GM19023 (cell line): Measurements from ENCODE around the gene TALDO1.

Experiments used
- ATAC-seq: cut with Tn5 transposase; IDR thresholded peaks from one replicate; pipeline ENCODE4 v1.9.1; 2021; ENCODE audit warnings: mild to moderate bottlenecking, moderate library complexity; ENCODE audit not compliant: unreplicated experiment

The TALDO1 gene

DNA sequence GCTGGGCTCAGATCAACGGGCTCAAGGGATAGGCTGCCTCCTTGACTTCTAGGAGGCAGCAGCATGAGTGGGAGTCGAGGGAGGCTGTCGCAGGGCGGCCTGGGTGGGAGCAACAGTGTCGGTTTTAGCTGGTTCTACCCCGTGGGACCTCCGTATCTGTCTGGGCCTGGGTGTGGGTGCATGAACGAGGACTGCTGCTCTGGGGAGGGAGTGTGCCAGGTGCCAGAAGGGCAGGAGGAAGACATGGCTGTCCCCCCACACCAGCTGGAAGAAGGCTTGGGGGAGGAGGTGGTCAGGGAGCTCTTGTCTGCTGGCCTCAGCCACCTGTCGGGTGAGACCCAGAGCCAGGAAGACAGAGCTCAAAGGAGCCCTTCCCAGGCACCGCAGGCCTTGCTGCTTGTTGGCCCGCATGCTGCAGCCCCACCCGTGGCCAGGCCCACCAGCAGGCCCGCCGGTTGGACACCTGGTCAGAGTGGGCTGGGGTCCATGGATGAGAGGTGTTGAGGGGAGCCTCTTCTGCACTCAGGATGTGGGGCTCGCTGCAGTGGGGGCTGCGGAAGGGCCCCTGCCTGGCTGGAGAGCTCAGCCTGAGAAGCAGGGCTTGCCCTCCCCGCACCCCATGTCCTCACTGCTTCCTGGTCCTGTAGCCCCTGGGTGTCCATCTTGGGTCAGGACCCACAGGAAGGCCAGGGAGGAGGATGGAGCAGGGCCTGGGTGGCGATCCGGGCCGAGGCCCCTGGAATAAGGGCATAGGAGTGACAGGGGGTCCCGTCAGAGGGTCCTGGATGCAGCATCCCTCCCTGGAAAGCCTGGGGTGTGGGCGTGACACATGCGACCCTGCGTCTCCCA lies 39.2 kb downstream of the TALDO1 start:
- no peak for ATAC-seq

GRCh38 chr11:787084-787675 lies 39.9 kb downstream of the TALDO1 start:
- ATAC-seq: no peak

- ATAC-seq: no peak
Measured at GRCh38 chr11:788009-788640, 40.9 kb downstream of the TALDO1 start.

GRCh38 chr11:788953-789940 lies 42.0 kb downstream of the TALDO1 start:
- ATAC-seq: no peak

DNA sequence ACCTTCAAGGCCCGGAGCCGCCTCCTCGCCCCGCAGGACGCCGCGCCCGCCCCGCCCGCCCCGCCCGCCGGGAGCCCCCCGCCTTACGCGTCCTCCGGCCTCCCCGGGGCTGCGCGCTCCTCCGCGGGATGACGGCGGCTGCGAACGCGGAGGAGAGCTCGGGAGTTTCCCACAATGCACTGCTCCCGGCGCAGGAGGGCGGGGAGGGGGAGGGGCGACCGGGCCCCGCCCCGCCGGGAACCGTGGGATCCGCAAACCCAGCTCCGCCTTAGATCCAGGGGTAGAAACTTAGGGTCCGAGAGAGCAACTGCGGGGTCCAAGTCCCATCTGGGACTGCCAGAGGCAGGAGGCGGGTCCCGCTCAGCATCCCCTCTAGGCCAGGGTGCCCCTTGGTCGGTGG lies 42.7 kb downstream of the TALDO1 start, which contains the start of gene CEND1:
CEND1 (minus strand) TSS at position 148 of the 400 bp plus-strand sequence. CDS start 1,514 bp downstream, outside the sequence.
- ATAC-seq: no peak

DNA sequence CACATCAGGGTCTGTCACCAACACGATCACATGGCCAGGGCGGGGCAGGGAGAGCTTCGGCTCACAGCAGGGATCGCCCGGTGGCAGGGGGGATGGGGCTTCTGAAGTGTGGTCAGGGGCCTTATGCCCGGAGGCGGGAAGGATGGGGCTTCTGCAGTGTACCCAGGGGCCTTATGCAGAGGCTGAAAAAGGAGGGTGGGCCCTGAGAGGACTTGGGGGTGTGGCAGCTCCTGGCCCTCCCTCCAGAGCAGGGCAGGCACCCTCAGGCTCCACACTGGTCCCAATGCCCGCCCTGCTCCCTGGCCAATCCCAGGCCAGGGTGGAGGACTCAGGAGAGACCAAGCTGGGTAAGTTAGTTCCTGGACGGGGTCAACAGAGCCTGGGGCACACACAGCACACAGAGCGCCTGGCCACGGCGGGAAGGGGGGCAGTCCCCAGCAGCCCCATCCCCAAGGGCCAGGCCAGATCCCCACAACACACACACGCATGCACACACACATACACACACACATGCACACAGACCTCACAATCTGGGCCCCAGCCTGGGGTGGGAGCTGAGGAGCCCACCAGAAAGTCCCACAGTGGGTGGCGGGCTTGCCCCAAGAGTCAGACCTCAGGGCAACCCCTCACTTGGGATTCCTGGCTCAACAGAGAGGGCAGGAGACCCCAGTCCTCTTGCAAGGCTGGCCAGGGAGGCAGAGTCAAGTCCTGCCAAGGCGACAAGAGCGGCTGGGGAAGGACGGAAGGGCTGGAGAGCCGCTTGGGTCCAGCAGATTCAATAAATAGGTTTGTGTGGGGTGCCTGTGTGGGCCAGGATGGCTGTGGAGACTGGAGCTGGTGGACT lies 43.7 kb downstream of the TALDO1 start:
- ATAC-seq: no peak

DNA sequence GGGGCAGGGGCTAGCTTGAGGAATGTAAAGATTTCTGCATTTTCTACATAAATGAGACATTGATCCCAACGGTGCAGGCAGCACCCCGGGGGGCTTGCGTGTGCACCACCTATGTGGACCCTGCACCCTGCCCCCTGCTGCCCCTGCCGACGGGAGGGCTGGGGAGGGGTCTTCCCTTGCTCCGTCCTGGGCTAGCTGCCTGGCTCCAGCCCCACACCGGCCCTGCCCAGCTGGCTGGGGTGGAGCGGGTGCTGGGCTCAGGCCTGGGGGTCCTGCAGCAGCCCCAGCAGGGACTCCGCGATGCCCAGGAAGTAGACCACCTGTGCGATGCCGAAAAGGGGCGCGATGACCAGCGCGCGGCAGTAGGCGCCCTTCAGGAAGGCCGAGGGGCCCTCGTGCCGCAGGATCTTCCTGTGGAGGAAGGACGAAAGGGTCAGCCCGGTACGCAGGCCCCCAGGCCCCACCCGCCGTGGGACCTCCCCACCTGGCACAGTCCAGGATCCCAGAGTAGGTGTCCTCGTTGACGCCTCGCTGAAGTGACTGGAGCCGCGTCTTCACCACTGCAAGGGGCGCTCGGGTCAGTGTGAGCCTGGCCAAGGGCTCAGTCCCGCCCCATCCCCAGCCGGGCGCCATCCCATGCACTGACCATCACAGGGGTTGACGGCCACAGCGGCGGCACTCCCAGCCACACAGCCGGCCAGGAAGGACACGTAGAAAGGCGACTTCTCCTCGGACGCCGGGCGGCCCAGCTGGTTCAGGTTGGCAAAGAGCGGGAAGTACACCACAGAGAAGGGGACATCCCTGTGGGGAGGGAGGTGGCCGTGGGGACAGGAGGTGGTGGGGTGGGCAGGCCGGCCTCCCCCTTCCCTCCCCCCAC lies 44.6 kb downstream of the TALDO1 start:
- ATAC-seq: no peak

- no peak for ATAC-seq
Measured at GRCh38 chr11:792535-792821, 45.2 kb downstream of the TALDO1 start.

DNA sequence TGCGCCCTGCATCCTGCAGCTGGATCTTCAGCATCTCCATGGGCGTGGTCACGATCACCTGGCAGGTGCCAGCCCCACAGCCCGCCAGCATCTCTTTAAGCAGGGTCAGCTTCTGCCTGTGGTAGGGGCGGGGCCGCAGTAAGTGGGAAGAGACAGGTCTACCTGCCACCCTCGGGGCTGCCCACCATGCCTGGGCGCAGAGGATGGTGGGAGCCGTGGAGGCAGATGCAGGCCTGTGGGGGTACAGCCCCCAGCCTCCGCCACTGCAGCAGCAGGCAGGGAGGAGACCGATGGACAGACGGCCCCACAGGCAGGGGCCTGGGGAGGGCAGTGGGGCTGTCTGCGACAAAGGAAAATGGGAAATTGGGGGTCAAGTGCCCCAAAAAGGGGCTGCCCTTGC lies 45.6 kb downstream of the TALDO1 start:
- ATAC-seq: no peak

DNA sequence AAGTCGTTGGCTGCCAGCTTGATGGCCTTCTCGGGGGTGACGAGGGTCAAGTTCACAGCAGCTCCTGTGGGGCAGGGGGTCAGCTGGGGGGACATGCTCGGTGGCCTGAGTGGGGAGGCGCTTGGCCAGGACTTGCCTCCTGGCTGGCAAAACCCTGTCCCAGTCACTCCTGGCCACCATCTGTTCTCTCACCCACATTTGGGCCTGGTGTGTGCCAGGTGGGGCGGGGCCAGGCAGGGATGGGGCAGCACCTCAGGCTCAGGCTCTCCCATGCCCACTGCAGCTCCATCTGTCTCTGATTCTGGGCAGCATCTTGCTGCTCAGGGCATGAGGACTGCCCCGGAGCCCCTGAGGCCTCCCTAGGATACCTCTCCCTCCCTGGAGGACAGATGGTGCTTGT lies 46.3 kb downstream of the TALDO1 start:
- no peak for ATAC-seq

DNA sequence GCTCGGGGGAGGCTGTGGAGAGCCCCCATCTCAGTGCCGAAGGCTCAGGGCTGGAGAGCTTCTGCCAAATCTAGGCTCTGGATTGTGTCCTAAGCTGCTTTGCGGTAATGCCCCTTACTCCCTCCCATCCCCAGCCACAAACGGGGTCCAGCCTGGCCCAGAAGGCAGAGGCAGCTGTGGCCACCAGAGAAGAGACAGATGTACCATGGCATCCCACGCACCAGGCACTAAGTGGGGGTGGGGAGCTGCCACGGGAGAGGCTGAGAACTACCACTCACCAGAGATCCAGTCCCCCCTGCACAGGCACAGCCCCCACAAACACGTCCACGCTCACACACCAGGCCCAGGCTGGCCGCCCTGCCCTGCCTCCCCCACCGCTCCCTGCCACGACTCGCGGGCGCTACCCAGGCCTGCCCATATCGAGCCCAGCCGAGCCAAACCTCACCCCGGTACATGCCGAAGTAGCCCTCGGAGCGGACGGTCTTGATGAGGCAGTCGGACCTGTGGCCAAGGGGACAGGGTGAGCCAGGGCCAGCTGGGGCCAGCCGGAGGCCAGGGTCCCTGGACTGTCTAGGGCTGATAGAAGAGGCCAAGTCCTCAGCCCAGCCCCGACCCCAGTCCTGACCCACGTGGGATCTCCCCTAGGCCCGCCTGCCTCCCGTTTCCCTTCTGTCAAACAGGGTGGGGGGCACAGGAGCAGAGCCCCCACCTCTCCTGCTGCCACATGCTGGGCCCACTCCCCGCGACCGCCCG lies 46.9 kb downstream of the TALDO1 start:
- ATAC-seq: no peak

DNA sequence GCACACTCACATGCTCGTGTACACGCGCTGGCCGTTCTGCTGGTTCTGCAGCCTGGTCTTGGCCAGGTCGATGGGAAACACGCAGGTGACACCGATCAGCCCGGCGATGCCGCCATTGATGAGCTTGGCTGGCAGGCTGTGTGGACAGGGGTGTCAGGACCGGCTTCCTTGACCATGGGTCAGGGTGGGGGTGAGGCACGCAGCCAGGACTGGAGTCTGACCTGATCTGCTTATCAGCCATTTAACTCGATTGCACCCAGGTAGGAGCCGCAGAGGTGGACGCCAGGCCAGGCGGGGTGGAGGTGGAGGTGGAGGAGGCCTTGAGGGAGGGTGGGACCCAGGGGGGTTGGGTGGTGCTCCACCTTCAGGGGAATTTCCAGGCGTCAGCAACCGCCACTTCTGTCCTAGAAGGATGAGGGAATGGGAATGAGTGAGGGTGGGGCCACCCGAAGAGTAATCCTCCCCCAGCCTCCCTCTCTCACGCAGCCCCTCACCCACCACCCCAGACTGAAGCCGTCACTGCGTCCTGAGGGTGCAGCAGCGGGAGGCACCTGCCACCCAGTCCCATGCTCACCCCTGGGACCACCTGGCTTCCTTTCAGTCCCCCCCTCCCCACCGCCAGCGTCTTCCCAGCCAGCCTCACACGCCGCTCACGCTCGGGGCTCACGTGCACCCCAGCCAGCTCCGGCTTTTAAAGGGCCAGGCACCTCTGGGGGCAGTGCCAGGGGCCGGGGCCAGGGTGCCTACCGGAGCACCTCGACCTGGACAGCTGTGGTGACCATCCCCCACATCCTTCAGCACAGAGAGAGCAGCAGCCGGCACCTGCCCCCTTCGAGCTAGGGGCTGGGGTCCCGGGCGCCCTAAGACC lies 47.7 kb downstream of the TALDO1 start:
- ATAC-seq: no peak

DNA sequence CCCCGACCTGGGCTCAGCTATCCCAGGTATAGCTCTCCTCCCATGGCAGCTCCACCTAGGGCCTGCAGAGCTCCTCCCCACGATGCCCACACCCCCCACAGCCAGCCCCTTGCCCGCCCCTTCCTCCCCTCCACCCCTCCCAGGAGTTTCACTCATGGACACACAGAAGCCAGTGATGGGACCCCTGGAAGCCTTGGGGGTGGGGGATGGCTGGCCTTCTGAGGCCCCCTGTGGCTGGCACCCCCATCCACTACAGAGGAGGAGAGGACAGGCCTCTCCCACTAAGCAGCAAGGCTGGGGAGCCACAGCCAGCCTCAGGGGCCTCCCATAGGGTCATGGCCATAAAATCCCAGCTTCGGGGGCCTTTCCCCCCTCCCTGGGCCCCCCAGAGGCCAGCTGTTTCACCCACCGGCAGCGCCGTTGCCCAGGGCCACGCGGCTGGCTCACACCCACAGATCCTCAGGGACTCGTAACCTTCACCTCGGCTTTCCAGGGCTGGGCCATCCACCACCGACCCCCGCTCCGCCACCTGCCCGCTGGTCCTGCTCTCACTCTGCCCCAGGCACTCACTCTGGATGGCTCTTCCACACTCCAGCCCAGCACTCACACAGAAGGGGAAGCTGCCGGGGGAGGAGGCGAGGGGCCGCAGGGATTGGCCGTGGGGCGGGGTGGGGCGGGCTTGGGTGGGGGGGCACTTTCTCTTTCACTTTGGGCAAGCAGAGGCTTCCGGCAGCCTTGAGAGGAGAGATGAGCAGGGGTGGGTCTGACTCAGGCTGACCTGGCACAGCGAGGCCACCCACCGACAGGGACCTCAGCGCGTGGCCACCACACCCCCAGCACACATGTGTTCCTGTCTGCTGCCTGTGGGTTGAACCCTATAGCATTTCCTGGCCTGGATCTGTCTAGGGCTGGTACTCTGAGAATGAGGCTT lies 48.6 kb downstream of the TALDO1 start:
- peak; percentile 31 for ATAC-seq

GRCh38 chr11:796565-797295 lies 49.5 kb downstream of the TALDO1 start:
- ATAC-seq: no peak

- ATAC-seq: peak; percentile 44
Measured at GRCh38 chr11:797296-798092, 50.2 kb downstream of the TALDO1 start.
